Fibroblast of peridontal ligament (primary cell): ENCODE measurements around the gene NDUFS2.

Experiments
- DNase-seq: peaks from one replicate; pipeline ENCODE4 v3.0.0-alpha.2; 2010; ENCODE audit errors: extremely low read depth

NDUFS2 gene

DNA sequence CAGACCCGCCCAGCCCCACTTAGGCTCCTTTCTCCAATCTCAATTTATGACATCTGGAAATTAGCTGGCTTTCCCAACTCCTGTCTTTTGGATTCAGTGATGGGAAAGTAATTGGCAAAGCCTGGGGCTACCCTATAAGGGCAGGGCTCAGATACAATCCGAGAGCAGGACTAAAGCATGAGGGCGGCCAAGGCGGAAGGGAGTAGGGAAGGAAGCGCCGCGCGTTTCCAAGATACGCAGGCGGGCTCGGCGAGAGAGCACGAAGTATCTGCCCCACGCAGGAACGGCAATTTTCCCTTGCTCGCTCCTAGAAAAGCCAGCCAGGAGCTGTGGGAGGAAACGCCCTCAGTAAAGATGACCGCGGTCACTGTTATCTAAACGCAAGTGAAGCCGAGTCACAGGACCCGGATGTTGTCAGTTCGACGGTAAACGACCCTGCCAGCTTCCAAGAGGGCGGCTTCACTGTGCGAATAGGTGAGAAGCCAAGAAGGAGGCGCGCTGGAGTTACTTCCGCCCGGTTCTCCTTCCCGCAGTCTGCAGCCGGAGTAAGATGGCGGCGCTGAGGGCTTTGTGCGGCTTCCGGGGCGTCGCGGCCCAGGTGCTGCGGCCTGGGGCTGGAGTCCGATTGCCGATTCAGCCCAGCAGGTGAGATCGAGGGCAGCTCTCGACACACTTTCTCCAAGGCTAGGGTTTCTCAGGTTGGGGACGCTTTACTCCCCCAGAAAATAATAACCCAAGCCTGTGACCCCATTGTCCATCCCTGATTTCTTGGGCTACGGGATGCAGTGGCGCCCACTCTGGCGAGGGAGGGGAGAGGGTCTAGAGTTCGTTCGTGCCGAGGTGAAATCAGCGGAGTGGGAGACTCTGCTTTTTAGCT, at the start of gene NDUFS2:
NDUFS2 (plus strand) TSS at position 532 of the 877 bp plus-strand sequence; CDS start at position 551, 19 bp downstream.
- DNase-seq, result peak; percentile 99

DNA sequence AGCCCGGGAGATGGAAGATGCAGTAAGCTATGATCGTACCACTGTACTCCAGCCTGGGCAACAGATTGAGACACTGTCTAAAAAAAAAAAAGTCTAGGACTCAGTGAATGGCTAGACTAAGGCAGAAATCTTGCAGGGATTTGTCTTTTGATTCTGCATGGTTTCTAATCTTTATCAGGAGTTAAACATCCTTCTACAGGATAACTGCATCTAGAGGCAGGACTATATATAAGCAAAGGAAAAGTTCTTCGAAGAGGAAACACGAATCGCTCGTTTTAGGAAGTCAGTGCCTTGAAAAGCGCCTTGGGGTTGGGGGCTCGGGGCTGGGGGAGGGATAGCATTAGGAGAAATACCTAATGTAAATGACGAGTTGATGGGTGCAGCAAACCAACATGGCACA, 49.0 kb upstream of the NDUFS2 start:
- no peak for DNase-seq

DNA sequence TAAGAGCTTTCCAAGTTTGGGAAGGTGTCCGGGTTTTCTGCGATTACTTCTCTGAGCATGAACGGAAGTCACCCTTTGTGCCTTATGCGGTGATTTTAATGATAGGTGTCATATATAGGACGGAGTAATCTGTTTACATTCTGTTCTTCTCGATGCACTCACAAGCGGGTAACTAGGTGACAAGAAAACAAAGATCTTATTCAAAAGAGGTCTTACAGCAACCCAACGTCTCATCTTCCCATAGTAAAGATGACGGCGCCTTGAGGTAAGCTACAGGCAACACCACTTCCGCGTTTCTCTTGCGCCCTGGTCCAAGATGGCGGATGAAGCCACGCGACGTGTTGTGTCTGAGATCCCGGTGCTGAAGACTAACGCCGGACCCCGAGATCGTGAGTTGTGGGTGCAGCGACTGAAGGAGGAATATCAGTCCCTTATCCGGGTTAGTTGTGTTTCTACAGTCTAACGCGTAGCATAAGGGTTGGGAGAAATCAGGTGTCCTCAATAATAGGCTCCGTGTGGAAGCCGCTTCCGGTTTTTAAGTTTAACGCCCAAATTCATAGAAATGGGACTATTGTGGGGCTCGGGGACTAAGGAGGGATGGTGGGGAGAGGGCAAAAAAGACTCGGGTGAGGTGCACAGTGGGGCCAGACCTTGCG, 48.4 kb upstream of the NDUFS2 start, which contains the start of gene UFC1:
UFC1 (plus strand) TSS at position 297 of the 656 bp plus-strand sequence; CDS start at position 317, 20 bp downstream.
- peak; percentile 93 for DNase-seq

DNA sequence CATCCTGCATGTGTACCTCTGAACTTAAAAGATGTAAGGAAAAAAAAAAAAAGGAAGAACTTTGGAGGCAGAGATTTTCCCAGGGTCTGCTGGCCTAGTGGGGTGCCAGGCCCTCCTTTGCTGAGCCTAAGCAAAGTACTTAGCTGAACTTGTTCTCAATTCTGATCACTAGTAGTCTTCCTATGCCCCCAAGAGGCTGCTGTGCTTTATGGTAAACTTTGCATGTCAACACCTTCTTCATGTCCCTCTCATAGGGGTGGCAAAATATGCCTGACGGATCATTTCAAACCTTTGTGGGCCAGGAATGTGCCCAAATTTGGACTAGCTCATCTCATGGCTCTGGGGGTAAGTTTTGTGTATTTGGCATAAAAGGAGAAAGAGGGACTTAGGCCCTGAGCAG, 44.3 kb upstream of the NDUFS2 start:
- DNase-seq, result no peak

DNA sequence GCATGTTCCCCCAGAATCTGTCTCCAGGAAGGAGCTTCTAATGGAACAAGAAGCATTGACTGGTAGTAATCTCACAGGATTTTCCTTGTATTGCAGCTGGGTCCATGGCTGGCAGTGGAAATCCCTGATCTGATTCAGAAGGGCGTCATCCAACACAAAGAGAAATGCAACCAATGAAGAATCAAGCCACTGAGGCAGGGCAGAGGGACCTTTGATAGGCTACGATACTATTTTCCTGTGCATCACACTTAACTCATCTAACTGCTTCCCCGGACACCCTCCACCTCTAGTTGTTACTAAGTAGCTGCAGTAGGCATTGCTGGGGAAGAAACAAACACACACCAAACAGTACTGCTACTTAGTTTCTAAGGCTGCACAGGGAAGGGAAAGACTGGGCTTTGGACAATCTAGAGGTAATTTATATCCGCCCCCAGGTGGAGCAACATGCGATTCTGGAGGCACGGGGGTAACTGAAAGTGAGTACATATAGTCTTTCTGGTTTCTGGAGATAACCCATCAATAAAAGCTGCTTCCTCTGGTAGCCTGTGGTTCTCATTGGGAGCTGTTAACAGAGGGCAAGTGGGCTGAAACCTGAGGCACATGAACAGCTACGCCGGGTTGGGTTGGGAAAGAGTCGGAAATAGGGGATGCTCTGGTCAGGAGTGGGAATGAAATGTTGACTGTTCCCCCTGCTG, 43.7 kb upstream of the NDUFS2 start:
- DNase-seq, result no peak

DNA sequence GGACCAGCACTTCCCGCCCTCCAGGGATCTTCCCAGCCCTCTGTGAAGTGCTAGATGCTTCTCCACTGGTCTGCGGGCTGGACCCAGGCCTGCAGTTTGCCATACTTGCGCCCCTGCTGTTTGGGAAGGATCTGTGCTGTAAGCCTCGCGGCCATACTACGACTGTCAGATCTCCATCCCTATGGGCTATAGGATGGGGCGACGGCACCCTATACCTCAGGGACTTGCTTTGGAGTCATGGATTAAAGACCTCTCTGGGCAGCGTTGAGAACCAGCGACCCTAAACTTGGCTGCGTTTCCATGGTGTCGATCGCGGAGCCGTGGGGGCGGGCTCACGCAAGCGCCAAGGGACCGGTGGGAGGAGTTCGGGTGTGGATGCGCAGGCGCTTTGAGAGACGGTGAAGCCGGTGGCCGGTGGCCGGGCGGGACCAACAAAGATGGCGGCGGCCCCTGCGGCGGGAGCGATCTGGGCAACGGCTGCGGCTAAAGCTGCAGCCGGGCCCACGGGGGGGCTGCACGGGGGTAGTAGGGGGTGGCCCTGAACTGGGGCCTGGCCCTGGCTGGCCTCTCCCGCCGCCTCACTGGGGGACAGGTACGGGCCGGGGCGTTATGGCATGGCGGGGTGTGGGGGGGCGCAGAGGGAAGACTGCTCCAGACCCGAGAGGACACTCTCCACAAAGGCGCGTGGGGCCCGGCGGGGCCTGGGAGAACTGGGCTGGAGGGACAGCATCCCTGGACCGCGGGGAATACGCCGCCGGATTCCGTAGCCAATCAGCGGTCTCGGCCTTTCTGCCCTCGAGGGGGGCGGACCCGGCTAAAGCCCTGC, 42.9 kb upstream of the NDUFS2 start, which contains the start of gene USP21:
USP21 (plus strand) TSS at position 414 of the 826 bp plus-strand sequence. CDS start 1,141 bp downstream, outside the sequence.
- DNase-seq, result peak; percentile 87

DNA sequence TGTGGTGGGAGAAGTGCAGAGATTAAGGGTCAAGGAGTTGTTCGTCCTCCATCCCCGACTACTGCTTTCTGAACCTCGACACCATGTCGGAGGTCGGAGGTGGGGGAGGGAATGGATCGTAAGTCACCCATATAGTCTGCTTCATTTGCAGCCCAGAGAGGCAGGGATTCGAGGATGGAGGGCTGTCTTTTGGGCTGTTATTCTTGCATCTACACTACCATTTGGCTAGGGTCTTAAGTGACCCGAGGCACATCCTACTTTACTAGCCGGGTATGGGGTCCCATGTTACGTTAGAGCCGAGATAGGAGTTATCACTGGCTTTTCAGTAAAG, 42.3 kb upstream of the NDUFS2 start:
- no peak for DNase-seq

DNA sequence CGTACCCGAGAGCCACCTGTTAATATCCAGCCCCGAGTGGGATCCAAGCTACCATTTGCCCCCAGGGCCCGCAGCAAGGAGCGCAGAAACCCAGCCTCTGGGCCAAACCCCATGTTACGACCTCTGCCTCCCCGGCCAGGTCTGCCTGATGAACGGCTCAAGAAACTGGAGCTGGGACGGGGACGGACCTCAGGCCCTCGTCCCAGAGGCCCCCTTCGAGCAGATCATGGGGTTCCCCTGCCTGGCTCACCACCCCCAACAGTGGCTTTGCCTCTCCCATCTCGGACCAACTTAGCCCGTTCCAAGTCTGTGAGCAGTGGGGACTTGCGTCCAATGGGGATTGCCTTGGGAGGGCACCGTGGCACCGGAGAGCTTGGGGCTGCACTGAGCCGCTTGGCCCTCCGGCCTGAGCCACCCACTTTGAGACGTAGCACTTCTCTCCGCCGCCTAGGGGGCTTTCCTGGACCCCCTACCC, 41.5 kb upstream of the NDUFS2 start:
- no peak for DNase-seq

DNA sequence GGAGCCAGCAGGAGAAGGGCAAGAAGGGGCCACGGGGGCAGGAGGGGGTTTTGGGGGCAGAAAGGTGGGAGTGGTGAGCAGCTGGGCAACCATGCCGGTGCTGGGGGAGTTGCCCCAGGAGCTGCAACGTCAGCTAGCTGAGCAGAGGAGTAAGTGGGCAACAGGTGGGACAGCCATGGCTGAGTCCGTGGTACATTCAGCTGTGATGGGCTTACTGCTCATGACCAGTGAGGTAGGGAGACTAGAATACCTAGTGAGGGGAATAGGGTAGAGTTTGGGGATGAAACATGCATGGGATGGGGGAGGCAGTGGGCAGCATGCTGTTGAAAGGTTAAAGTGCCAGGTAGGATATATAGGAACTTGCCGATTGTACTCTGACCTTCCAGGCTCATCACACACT, 40.5 kb upstream of the NDUFS2 start:
- DNase-seq, result no peak

DNA sequence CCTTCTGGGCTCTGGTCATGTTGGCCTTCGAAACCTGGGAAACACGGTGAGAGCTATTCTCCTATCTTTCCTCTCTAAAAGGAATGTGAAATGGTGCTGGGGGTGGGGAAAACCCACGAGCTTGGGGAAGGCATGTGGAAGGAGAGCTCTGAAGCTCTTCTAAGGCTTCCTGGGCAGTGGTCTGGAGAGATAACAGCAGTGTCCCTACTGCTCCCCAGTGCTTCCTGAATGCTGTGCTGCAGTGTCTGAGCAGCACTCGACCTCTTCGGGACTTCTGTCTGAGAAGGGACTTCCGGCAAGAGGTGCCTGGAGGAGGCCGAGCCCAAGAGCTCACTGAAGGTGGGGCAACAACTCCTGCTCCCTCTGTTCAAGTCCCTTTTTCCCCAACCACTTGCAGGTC, 40.1 kb upstream of the NDUFS2 start:
- no peak for DNase-seq

DNA sequence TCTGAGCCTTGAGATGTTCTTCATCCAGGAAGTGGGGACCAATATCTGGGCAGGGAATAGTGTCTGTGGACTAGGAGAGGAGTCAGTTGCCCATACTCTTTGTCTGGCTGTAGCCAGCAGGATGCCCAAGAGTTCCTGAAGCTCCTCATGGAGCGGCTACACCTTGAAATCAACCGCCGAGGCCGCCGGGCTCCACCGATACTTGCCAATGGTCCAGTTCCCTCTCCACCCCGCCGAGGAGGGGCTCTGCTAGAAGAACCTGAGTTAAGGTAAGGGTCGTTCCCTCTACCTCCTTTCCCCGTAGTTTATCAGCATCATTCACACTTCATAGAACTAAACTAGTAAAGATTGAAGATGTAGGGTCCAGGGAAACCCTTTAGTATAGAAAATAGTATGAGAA, 39.4 kb upstream of the NDUFS2 start:
- no peak for DNase-seq

DNA sequence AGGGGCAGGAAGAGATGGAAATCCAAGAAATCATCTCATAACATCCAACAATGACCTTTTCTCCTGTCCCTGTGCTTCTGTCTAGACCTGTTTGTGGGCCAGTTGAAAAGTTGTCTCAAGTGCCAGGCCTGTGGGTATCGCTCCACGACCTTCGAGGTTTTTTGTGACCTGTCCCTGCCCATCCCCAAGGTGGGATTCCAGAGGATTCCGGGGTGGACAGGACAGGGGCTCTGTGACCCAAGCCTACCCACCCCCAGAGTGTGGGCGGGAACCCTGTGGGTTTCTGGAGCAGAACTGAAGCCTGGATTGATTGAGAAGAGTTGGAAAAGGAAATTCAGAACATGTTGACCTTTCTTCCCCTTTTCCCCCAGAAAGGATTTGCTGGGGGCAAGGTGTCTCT, 38.4 kb upstream of the NDUFS2 start:
- DNase-seq, result no peak

DNA sequence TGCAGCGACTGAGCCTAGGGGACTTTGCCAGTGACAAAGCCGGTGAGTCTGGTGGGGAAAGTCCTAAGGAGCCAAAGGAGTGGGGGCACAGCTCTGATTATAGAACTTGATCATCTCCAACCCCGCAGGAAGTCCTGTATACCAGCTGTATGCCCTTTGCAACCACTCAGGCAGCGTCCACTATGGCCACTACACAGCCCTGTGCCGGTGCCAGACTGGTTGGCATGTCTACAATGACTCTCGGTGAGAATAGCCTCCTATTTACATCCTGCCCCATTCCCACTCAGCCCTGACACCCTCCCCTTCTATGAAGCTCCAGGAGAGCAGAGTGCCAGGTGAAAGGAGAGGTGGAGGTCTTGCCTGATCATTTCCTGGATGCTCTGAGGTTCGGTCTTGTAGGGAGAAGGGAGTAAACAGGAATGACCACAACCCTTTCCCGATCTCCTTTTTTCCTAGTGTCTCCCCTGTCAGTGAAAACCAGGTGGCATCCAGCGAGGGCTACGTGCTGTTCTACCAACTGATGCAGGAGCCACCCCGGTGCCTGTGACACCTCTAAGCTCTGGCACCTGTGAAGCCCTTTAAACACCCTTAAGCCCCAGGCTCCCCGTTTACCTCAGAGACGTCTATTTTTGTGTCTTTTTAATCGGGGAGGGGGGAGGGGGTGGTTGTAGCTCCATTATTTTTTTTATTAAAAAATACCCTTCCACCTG, 37.1 kb upstream of the NDUFS2 start:
- no peak for DNase-seq

DNA sequence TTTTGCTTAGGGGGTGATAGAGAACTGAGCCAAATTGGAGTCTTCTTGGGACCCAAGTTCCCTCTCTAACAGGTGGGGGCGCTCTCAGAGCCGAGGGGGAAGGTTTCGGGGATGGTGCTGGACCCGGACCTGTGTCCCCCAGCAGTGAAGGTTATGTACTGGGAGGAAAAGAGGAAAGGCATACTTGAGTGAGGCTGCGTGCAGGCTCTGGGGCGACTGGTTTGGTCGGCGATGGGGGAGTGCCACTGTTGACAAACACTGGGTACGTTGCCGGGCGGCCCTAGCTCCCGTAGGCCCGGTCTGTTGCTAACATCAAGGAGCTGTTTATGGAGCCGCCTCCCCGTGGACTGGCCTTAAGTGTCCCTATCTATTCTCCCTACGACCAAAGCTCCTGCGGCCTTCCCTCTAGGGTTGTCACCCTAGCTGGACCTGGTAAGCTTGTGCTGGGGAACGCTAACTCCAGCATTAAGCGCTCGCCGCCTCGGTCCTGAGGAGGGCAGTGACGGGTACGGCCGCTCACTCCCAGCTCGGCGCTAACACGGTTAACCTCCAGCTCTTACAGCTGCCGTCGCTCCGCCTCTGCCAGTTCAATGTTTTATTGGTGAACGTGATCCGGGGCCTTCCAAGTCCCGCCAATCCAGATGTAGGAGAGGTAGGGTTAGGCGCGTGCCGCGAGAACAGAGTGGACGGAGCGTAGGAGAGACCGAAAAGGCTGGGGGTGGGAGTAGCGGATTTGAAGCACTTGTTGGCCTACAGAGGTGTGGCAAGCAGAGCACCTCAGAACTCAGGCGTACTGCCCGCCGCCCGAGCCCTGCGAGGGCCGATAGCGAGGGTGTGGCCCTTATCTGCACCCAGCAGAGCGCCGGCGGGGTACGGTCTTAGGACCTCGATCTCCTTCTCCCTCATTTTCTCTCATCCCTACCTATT, 36.2 kb upstream of the NDUFS2 start, which contains the start of gene PPOX:
PPOX (plus strand) TSS at position 685 of the 927 bp plus-strand sequence. CDS start 422 bp downstream, outside the sequence.
- DNase-seq, result peak; percentile 97

DNA sequence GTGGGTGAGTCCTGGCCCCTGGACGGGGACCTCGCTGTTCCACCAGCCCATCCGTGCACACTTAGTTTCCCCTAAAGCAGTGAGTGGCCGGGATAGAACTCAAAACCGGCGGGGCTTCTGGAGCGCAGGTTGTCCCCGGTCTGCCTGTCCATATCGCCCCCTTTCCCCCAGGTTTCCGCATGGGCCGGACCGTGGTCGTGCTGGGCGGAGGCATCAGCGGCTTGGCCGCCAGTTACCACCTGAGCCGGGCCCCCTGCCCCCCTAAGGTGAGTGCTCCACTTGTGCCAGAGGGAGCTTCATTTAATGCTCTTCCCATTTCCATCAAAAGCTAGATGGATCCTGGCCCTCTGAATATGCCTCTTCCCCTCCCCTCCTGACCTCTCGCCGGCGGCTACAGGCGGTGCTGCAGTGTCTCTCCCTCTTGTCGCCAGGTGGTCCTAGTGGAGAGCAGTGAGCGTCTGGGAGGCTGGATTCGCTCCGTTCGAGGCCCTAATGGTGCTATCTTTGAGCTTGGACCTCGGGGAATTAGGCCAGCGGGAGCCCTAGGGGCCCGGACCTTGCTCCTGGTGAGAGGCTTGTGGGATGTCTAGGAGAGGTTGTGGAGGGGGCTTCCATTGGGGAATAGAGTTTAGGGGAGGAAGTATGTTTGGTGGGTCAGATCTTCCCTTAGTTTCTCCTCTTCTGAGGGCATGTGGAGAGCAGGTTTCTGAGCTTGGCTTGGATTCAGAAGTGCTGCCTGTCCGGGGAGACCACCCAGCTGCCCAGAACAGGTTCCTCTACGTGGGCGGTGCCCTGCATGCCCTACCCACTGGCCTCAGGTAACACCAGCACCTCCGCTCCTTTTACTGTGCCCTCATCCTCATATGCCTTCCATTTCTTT, 35.3 kb upstream of the NDUFS2 start:
- DNase-seq, result no peak

DNA sequence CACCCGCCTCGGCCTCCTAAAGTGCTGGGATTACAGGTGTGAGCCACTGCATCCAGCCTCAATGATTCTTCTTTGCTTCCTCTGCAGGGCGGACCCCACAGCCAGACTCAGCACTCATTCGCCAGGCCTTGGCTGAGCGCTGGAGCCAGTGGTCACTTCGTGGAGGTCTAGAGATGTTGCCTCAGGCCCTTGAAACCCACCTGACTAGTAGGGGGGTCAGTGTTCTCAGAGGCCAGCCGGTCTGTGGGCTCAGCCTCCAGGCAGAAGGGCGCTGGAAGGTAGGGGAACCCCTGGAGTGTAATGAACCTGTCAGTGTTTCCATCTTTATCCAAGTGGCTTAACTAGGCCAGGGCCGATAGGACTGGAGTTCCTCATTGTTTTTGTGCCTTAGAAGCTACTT, 33.3 kb upstream of the NDUFS2 start:
- no peak for DNase-seq

DNA sequence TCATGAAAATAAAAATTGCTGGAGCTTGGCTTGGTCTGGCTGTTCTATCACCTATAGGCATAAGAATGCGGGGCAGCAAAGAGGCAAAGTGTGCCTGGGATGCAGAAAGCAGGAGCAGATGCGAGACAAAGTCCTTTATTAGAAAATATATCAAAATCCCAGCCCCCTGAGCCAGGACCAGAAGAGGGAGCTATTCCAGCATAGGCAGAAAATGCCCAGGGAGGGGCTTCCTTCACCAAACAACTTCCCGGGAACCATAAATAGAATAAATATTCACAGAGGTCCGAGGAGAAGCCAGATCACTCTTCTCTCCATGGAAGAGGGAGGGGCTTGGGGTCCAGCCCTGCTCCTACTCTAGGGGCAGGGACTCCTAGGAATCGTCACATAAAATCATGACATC, 31.0 kb upstream of the NDUFS2 start:
- DNase-seq, result no peak

DNA sequence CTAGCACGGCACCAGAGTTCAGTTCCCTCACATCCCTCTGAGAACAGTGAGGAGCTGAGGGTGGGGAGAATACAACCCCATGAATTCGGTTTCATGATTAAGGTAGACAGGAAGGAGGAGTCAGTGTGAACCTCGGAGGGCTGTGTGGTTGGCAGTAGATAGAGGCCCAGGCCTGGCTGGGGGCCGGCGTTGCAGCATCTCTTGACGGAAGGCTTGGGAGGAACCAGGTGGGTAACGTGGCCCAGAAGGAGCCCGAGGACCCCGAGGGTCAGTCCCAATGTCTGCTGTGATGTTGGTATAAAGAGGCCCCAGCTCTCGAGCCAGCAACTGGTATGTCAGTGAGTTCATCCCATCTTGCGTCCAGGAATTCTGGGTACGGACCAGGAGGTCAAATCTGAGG, 30.5 kb upstream of the NDUFS2 start:
- no peak for DNase-seq

DNA sequence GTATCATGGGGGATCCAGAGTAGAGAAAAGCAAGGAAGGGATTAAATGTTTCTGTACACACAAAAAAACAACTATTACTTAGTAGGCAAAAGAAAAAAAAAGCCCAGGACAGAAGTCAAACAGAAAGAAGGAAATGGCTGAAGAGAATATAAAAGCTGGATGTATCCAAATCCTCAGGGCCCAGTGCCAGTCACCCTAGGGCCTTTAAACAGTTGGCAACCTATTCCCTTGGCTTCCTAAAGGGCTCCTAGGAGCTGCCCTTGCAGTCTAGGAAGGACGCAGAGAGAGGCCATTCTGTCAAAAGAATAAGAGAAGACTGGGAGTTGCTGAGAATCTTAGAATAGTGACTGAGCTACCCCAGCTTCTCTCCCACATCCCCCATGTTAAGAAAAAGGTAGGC, 29.8 kb upstream of the NDUFS2 start:
- DNase-seq, result no peak
